ENCODE results near the gene RSPH3. TPM values are rescaled to one million over a fixed set of nuclear protein-coding genes. Genes with fewer than 3 reads are reported as not detected.

Gene RSPH3
- total and polyA plus RNA-seq, 2 of the 13 experiments (the other 11 are each of a cell fraction or from before 2014, with no cell fraction given), result 1.3 to 3.5 TPM

GRCh38 chr6:159014406-159014805, 14.4 kb upstream of the RSPH3 start (continued):
- TF ChIP-seq ETS1 (CRISPR knock-in tag; IDR thresholded peaks at IDR 0.05), result no peak
- no peak for TF ChIP-seq ZNF691 (CRISPR knock-in tag; IDR thresholded peaks at IDR 0.05; ENCODE audit: borderline replicate concordance, low read depth)
- TF ChIP-seq NONO (IDR thresholded peaks at IDR 0.05), result no peak
- no peak for TF ChIP-seq NONO (CRISPR knock-in tag; conservative IDR thresholded peaks at IDR 0.05)
- TF ChIP-seq HINFP (CRISPR knock-in tag; IDR thresholded peaks at IDR 0.05; ENCODE audit: low read depth), result no peak

GRCh38 chr6:159013229-159013628, 13.2 kb upstream of the RSPH3 start:
- H3K4me3 ChIP-seq (replicated peaks in 1 of 3; ENCODE audit: insufficient read depth in 1 of 3, low read depth in 2 of 3, low read length in 3 of 3), result no peak overlapping the region
- no peak overlapping the region for H3K4me2 ChIP-seq (ENCODE audit: low read depth, low read length)
- WGBS (ENCODE audit: low lambda C conversion rate), result 74% methylated on average over 5 of the region's 5 CpGs
- H3K27ac ChIP-seq (ENCODE audit: extremely low read length, insufficient read depth, low read length), result no peak overlapping the region
- no peak overlapping the region for H2AFZ ChIP-seq (ENCODE audit: low read length)
- ChIA-PET CTCF (ENCODE audit: low intra/inter-chr PET ratio, low total read pairs) (no interaction called here), POLR2A (no interaction called here)
- no peaks in the 10 kb centered on the region for H3K79me2 ChIP-seq (ENCODE audit: insufficient read depth, low read length)
- H3K27me3 ChIP-seq (ENCODE audit: control insufficient read depth in 1 of 2, insufficient read depth in 2 of 2, low read length in 2 of 2), result no peaks in the 10 kb centered on the region
- FAIRE-seq (no peak), ATAC-seq (no peak), DNase-seq (ENCODE audit: low spot score) (no peak)
- H3K36me3 ChIP-seq (replicated peaks in 1 of 2; ENCODE audit: control insufficient read depth in 1 of 2, insufficient read depth in 2 of 2, low read length in 2 of 2), result no peaks in the 10 kb centered on the region
- intact Hi-C loops (cut with micrococcal nuclease; ENCODE audit: unreplicated experiment), result no loop called here
- in situ Hi-C loops (cut with HindIII; ENCODE audit: extremely low pct_ligation_motif_present, low pct_unique_long_range_greater_than_20kb), result no loop called here
- H4K20me1 ChIP-seq (ENCODE audit: insufficient read depth, low read length), result no peaks in the 10 kb centered on the region
- no peak overlapping the region for H3K9ac ChIP-seq (ENCODE audit: insufficient read depth, low read depth, low read length)
- no TSS peak for BruUV-seq (replicated peaks)
- H3K9me3 ChIP-seq (ENCODE audit: low read length), result 0 out of 2 replicates have a peak, but pooled peaks cover 6% of the 10 kb centered on the region
- H3K4me1 ChIP-seq (ENCODE audit: insufficient read depth, low read length), result no peaks in the 10 kb centered on the region
- TF ChIP-seq ZNF354B (CRISPR knock-in tag; IDR thresholded peaks at IDR 0.05) (no peak), ZNF367 (CRISPR knock-in tag; IDR thresholded peaks at IDR 0.05; ENCODE audit: borderline replicate concordance) (no peak), TARDBP (CRISPR knock-in tag; IDR thresholded peaks at IDR 0.05) (no peak), ZBTB43 (CRISPR knock-in tag; conservative IDR thresholded peaks at IDR 0.05) (no peak), AHDC1 (CRISPR knock-in tag; IDR thresholded peaks at IDR 0.05; ENCODE audit: borderline replicate concordance) (no peak), KLF11 (CRISPR knock-in tag; IDR thresholded peaks at IDR 0.05) (no peak), ZNF256 (CRISPR knock-in tag; conservative IDR thresholded peaks at IDR 0.05) (no peak), ZNF234 (CRISPR knock-in tag; conservative IDR thresholded peaks at IDR 0.05) (no peak), CHCHD3 (CRISPR knock-in tag; IDR thresholded peaks at IDR 0.05) (no peak)
